Peyer's patch (tissue), 4 donors: ENCODE results near the gene GREB1L. TPM values are rescaled to one million over a fixed set of nuclear protein-coding genes. Genes with fewer than 3 reads are reported as not detected.

Experiments
- DNase-seq, 3 donors: peaks; one replicate each; pipeline ENCODE4 v3.0.0-alpha.2; 2017 to 2019
- H3K27ac ChIP-seq, 4 donors: fragments of 200-600 bp; sonication (generic); one replicate each; pipeline ENCODE4 v1.5.1; 2016 to 2019
- H3K27me3 ChIP-seq, 2 donors: fragments of 200-600 bp; sonication (generic); one replicate each; pipeline ENCODE4 v1.5.1; 2019
- H3K36me3 ChIP-seq, 3 donors: fragments of 200-600 bp; sonication (generic); one replicate each; pipeline ENCODE4 v1.5.1; 2016 to 2019
- H3K4me1 ChIP-seq, 4 donors: fragments of 200-600 bp; sonication (generic); one replicate each; pipeline ENCODE4 v1.5.1; 2016 to 2019
- H3K4me3 ChIP-seq, 4 donors: fragments of 200-600 bp; sonication (generic); 1 replicate in 3 of 4; 2 replicates in 1 of 4; pipeline ENCODE4 v1.5.1; 2016 to 2019; ENCODE audit warnings: mild to moderate bottlenecking in 1 of 4
- H3K9me3 ChIP-seq, 4 donors: fragments of 200-600 bp; sonication (generic); one replicate each; pipeline ENCODE4 v1.5.1; 2016 to 2019; ENCODE audit warnings: mild to moderate bottlenecking in 1 of 4
- CTCF ChIP-seq, 6 experiments: fragments of 450-650 bp in 4 of 6; fragments of 200-600 bp in 2 of 6; sonication (generic) in 1 of 6; IDR thresholded peaks; one replicate each; pipeline ENCODE4 v1.5.1; 2017 to 2019; ENCODE audit warnings: antibody characterized with exemption in 6 of 6, mild to moderate bottlenecking in 3 of 6, moderate library complexity in 1 of 6
- POLR2A ChIP-seq, 2 donors: fragments of 450-650 bp; IDR thresholded peaks; one replicate each; pipeline ENCODE4 v1.5.1; 2017; ENCODE audit warnings: antibody characterized with exemption in 2 of 2, mild to moderate bottlenecking in 2 of 2, moderate library complexity in 2 of 2
- total RNA-seq, 4 donors: library from RNA; depleted of rRNA; stranded (reverse); fragments of >200 nt; gene quantifications; one replicate each; pipeline ENCODE4 v1.1.0, GENCODE V29; 2016

Gene GREB1L
- total RNA-seq, 4 donors from 2014 or later = 0.53 to 3.3 (median 2.8) TPM

- no peaks in the 10 kb centered on the region for H3K9me3 ChIP-seq
- no peak for DNase-seq
- no peaks in the 10 kb centered on the region for H3K4me1 ChIP-seq
- TF ChIP-seq CTCF (IDR thresholded peaks at IDR 0.05) (no peak), POLR2A (IDR thresholded peaks at IDR 0.05) (no peak)
- H3K36me3 ChIP-seq = no peaks in the 10 kb centered on the region
- H3K27ac ChIP-seq = no peak overlapping the region
- H3K4me3 ChIP-seq = no peak overlapping the region
- H3K27me3 ChIP-seq = no peaks in the 10 kb centered on the region
Observed at GRCh38 chr18:21335927-21336488, 94.0 kb downstream of the GREB1L start.

- DNase-seq = no peak
- no peak overlapping the region for H3K27ac ChIP-seq
- no peaks in the 10 kb centered on the region for H3K9me3 ChIP-seq
- H3K27me3 ChIP-seq = no peaks in the 10 kb centered on the region
- no peak for TF ChIP-seq CTCF (IDR thresholded peaks at IDR 0.05)
- TF ChIP-seq POLR2A (IDR thresholded peaks at IDR 0.05) = no peak
- H3K36me3 ChIP-seq = no peaks in the 10 kb centered on the region
- no peak overlapping the region for H3K4me3 ChIP-seq
- no peaks in the 10 kb centered on the region for H3K4me1 ChIP-seq
Observed at GRCh38 chr18:21336846-21337245, 94.8 kb downstream of the GREB1L start.

GRCh38 chr18:21341141-21341540 is 99.1 kb downstream of the GREB1L start:
- H3K27ac ChIP-seq = no peak overlapping the region
- no peaks in the 10 kb centered on the region for H3K9me3 ChIP-seq
- no peak for TF ChIP-seq POLR2A (IDR thresholded peaks at IDR 0.05)
- DNase-seq = no peak
- no peaks in the 10 kb centered on the region for H3K4me1 ChIP-seq
- no peaks in the 10 kb centered on the region for H3K27me3 ChIP-seq
- H3K4me3 ChIP-seq = no peak overlapping the region
- H3K36me3 ChIP-seq = no peaks in the 10 kb centered on the region

GRCh38 chr18:21342372-21342771 is 100.3 kb downstream of the GREB1L start:
- no peak for DNase-seq
- TF ChIP-seq POLR2A (IDR thresholded peaks at IDR 0.05) (no peak), CTCF (IDR thresholded peaks at IDR 0.05) (no peak)
- H3K36me3 ChIP-seq = no peaks in the 10 kb centered on the region

GRCh38 chr18:21344860-21345259 is 102.8 kb downstream of the GREB1L start:
- DNase-seq = no peak
- no peak overlapping the region for H3K27ac ChIP-seq
- no peaks in the 10 kb centered on the region for H3K9me3 ChIP-seq
- H3K4me1 ChIP-seq = no peaks in the 10 kb centered on the region
- TF ChIP-seq POLR2A (IDR thresholded peaks at IDR 0.05) = no peak
- TF ChIP-seq CTCF (IDR thresholded peaks at IDR 0.05) = no peak
- H3K27me3 ChIP-seq = no peaks in the 10 kb centered on the region
- no peak overlapping the region for H3K4me3 ChIP-seq
- no peaks in the 10 kb centered on the region for H3K36me3 ChIP-seq

More at GRCh38 chr18:21342372-21342771, 100.3 kb downstream of the GREB1L start:
- Histone ChIP-seq H3K4me1 (no peaks in the 10 kb centered on the region), H3K9me3 (no peaks in the 10 kb centered on the region), H3K4me3 (no peak overlapping the region), H3K27me3 (no peaks in the 10 kb centered on the region), H3K27ac (no peak overlapping the region)

- no peak overlapping the region for H3K4me3 ChIP-seq
- no peaks in the 10 kb centered on the region for H3K27me3 ChIP-seq
- H3K9me3 ChIP-seq = no peaks in the 10 kb centered on the region
- no peaks in the 10 kb centered on the region for H3K36me3 ChIP-seq
- TF ChIP-seq POLR2A (IDR thresholded peaks at IDR 0.05) (no peak), CTCF (IDR thresholded peaks at IDR 0.05) (no peak)
- H3K27ac ChIP-seq = no peak overlapping the region
- no peaks in the 10 kb centered on the region for H3K4me1 ChIP-seq
- no peak for DNase-seq
Observed at GRCh38 chr18:21345840-21346239, 103.8 kb downstream of the GREB1L start.
